Measurements from ENCODE around the gene SNRK. TPM values are rescaled to one million over a fixed set of nuclear protein-coding genes. Genes with fewer than 3 reads are reported as not detected.
A peak's percentile ranks its signal among the peaks of the same experiment; 100 is the strongest.

Gene SNRK
- total RNA-seq, 1 donor from 2014 or later = 139 TPM

DNA sequence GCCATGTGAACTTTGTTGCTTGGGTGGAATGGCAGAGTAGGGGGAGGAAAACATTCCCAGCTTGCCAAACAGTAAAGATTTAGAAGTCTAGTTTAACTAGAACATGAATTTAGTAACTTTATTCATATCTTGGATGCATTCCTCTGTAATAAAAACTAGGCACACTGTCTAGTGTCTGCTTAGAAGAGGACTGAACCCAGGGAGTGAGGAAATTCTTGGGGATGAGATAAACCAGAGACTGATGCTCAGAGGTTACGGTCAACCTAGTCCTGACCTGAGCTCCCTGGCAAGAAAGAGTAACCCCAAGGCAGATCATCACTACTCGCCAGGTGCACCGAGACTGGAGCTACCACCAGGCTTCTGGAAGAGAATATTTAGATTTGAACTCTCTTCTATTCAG is 58.2 kb downstream of the SNRK start:
- H3K4me3 Mint-ChIP-seq (ENCODE audit: unreplicated experiment) = no peak overlapping the region
- H3K9me3 Mint-ChIP-seq (ENCODE audit: unreplicated experiment) = no peaks in the 10 kb centered on the region
- H3K36me3 Mint-ChIP-seq (ENCODE audit: low read depth, unreplicated experiment) = peaks cover 73% of the 10 kb centered on the region
- H3K4me1 Mint-ChIP-seq (ENCODE audit: unreplicated experiment) = peaks cover 24% of the 10 kb centered on the region
- no peak overlapping the region for H3K27ac Mint-ChIP-seq (ENCODE audit: unreplicated experiment)
- TF ChIP-seq, protein P1, sequence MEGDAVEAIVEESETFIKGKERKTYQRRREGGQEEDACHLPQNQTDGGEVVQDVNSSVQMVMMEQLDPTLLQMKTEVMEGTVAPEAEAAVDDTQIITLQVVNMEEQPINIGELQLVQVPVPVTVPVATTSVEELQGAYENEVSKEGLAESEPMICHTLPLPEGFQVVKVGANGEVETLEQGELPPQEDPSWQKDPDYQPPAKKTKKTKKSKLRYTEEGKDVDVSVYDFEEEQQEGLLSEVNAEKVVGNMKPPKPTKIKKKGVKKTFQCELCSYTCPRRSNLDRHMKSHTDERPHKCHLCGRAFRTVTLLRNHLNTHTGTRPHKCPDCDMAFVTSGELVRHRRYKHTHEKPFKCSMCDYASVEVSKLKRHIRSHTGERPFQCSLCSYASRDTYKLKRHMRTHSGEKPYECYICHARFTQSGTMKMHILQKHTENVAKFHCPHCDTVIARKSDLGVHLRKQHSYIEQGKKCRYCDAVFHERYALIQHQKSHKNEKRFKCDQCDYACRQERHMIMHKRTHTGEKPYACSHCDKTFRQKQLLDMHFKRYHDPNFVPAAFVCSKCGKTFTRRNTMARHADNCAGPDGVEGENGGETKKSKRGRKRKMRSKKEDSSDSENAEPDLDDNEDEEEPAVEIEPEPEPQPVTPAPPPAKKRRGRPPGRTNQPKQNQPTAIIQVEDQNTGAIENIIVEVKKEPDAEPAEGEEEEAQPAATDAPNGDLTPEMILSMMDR (IDR thresholded peaks at IDR 0.05; ENCODE audit: unreplicated experiment) = no peak
- DNase-seq (ENCODE audit: low spot score) = no peak
- peaks cover 6% of the 10 kb centered on the region for H3K27me3 Mint-ChIP-seq (ENCODE audit: unreplicated experiment)

- H3K9me3 Mint-ChIP-seq (ENCODE audit: unreplicated experiment) = no peaks in the 10 kb centered on the region
- peaks cover 24% of the 10 kb centered on the region for H3K4me1 Mint-ChIP-seq (ENCODE audit: unreplicated experiment)
- peak overlapping the region; percentile 21 for H3K4me3 Mint-ChIP-seq (ENCODE audit: unreplicated experiment)
- no peak for DNase-seq (ENCODE audit: low spot score)
- TF ChIP-seq, protein P1 (IDR thresholded peaks at IDR 0.05; ENCODE audit: unreplicated experiment) = no peak
- H3K27ac Mint-ChIP-seq (ENCODE audit: unreplicated experiment) = peak overlapping the region; percentile 64
- H3K36me3 Mint-ChIP-seq (ENCODE audit: low read depth, unreplicated experiment) = peaks cover 74% of the 10 kb centered on the region
- H3K27me3 Mint-ChIP-seq (ENCODE audit: unreplicated experiment) = peaks cover 6% of the 10 kb centered on the region
Measured at GRCh38 chr3:43345246-43345645, 58.9 kb downstream of the SNRK start.

DNA sequence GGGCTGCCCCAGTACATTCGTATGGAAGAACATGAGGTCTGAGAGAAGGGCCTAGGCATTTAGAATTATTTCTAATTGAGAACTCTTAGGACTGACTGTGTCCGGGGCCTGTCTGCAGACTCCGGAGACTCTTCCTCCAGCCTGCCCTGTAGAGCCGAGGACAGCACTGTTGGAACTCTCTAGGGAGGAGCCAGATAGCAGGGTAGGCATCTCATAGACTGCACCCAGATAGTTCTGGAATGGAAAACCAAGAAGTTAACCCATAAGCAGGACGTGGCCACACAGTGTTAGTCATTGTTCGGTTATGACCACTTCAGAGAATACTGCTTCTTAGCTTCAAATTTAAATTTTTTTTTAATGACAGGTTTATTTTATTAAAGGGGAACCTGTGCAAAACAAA is 59.5 kb downstream of the SNRK start:
- peaks cover 24% of the 10 kb centered on the region for H3K4me1 Mint-ChIP-seq (ENCODE audit: unreplicated experiment)
- no peak for DNase-seq (ENCODE audit: low spot score)
- H3K27me3 Mint-ChIP-seq (ENCODE audit: unreplicated experiment) = peaks cover 6% of the 10 kb centered on the region
- H3K27ac Mint-ChIP-seq (ENCODE audit: unreplicated experiment) = peak overlapping the region; percentile 64
- H3K9me3 Mint-ChIP-seq (ENCODE audit: unreplicated experiment) = no peaks in the 10 kb centered on the region
- no peak overlapping the region for H3K4me3 Mint-ChIP-seq (ENCODE audit: unreplicated experiment)
- H3K36me3 Mint-ChIP-seq (ENCODE audit: low read depth, unreplicated experiment) = peaks cover 76% of the 10 kb centered on the region
- TF ChIP-seq, protein P1 (IDR thresholded peaks at IDR 0.05; ENCODE audit: unreplicated experiment) = no peak

DNA sequence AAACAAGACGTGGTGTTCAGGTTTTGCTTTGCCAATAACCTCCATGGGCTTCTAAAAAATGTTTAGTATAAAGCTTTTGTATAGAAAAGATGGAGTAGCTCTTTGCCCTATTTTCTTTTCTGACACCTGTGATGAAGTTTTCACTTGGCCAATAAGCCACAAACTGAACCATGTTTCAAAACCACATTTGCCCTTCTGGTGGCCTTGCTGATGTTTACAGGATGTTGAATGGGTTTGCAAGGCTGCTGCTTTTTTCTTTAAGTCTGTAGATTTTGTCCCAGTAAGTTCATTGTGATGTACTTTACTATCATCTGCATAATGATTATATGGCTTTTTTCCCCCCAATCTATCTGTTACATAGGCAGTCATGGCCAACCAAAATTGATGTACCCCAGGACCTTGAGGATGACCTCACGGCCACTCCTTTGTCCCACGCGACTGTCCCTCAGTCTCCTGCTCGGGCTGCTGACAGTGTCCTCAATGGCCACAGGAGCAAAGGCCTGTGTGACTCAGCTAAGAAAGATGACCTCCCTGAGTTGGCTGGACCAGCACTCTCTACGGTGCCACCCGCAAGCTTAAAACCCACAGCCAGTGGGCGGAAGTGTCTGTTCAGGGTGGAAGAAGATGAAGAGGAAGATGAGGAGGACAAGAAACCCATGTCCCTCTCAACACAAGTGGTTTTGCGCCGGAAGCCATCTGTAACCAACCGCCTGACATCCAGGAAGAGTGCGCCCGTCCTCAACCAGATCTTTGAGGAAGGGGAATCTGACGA is 60.8 kb downstream of the SNRK start:
- H3K27me3 Mint-ChIP-seq (ENCODE audit: unreplicated experiment) = peaks cover 10% of the 10 kb centered on the region
- peaks cover 24% of the 10 kb centered on the region for H3K4me1 Mint-ChIP-seq (ENCODE audit: unreplicated experiment)
- no peak for DNase-seq (ENCODE audit: low spot score)
- H3K27ac Mint-ChIP-seq (ENCODE audit: unreplicated experiment) = no peak overlapping the region
- H3K36me3 Mint-ChIP-seq (ENCODE audit: low read depth, unreplicated experiment) = peaks cover 84% of the 10 kb centered on the region
- TF ChIP-seq, protein P1 (IDR thresholded peaks at IDR 0.05; ENCODE audit: unreplicated experiment) = no peak
- H3K4me3 Mint-ChIP-seq (ENCODE audit: unreplicated experiment) = no peak overlapping the region
- H3K9me3 Mint-ChIP-seq (ENCODE audit: unreplicated experiment) = no peaks in the 10 kb centered on the region

DNA sequence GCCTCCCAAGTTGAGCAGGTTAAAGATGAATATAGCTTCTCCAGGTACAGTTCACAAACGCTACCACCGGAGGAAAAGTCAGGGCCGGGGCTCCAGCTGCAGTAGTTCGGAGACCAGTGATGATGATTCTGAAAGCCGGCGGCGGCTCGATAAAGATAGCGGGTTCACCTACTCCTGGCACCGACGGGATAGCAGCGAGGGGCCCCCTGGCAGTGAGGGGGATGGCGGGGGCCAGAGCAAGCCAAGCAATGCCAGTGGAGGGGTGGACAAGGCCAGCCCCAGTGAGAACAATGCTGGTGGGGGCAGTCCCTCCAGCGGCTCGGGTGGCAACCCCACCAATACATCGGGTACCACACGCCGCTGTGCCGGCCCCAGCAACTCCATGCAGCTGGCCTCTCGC is 61.4 kb downstream of the SNRK start:
- no peak overlapping the region for H3K27ac Mint-ChIP-seq (ENCODE audit: unreplicated experiment)
- H3K4me1 Mint-ChIP-seq (ENCODE audit: unreplicated experiment) = peaks cover 19% of the 10 kb centered on the region
- peaks cover 12% of the 10 kb centered on the region for H3K27me3 Mint-ChIP-seq (ENCODE audit: unreplicated experiment)
- H3K4me3 Mint-ChIP-seq (ENCODE audit: unreplicated experiment) = no peak overlapping the region
- no peak for DNase-seq (ENCODE audit: low spot score)
- H3K36me3 Mint-ChIP-seq (ENCODE audit: low read depth, unreplicated experiment) = peaks cover 83% of the 10 kb centered on the region
- no peaks in the 10 kb centered on the region for H3K9me3 Mint-ChIP-seq (ENCODE audit: unreplicated experiment)
- TF ChIP-seq, protein P1 (IDR thresholded peaks at IDR 0.05; ENCODE audit: unreplicated experiment) = no peak

Data from endothelial cell (in vitro differentiated cells).